Prostate gland (tissue), 2 donors: ENCODE data around the gene TMEM243.

Experiments used
- CTCF ChIP-seq, 4 experiments: fragments of 200-600 bp in 2 of 4; fragments of 450-650 bp in 2 of 4; sonication (generic) in 2 of 4; IDR thresholded peaks; 1 replicate in 3 of 4; 2 replicates in 1 of 4; pipeline ENCODE4 v1.5.1; 2016 to 2019; ENCODE audit warnings: antibody characterized with exemption in 4 of 4, mild to moderate bottlenecking in 2 of 4, moderate library complexity in 2 of 4
- POLR2A ChIP-seq: fragments of 450-650 bp; IDR thresholded peaks from one replicate; pipeline ENCODE4 v1.6.1; 2016; ENCODE audit warnings: antibody characterized with exemption, mild to moderate bottlenecking
- POLR2AphosphoS5 ChIP-seq: sonication (generic); formaldehyde crosslinking; IDR thresholded peaks from one replicate; pipeline ENCODE4 v1.6.1; 2017; ENCODE audit warnings: antibody characterized with exemption

- TF ChIP-seq POLR2A, result no peak
- no peak for TF ChIP-seq CTCF (IDR thresholded peaks at IDR 0.05)
- TF ChIP-seq POLR2AphosphoS5, result no peak
These were observed 55.1 kb downstream of the TMEM243 start for GRCh38 chr7:87164433-87164832.
